ACC112 (cell line): ENCODE data around the gene NFATC2IP.

Source experiments
- H2AFZ ChIP-seq: fragments of 200-600 bp; sonication (generic); one replicate; pipeline ENCODE4 v1.6.0; 2017; ENCODE audit warnings: antibody characterized with exemption, low read length; ENCODE audit not compliant: unreplicated experiment
- H3K27ac ChIP-seq: fragments of 200-600 bp; sonication (generic); 2 replicates; pipeline ENCODE4 v1.5.1; 2014; ENCODE audit warnings: low read depth, mild to moderate bottlenecking, antibody characterized with exemption, low read length, moderate library complexity
- H3K27me3 ChIP-seq: fragments of 200-600 bp; sonication (generic); 2 replicates; pipeline ENCODE4 v1.6.1; 2014; ENCODE audit warnings: mild to moderate bottlenecking, antibody characterized with exemption, low read length, moderate library complexity, mixed read lengths; ENCODE audit not compliant: insufficient read depth
- H3K36me3 ChIP-seq: fragments of 200-600 bp; sonication (generic); 2 replicates; pipeline ENCODE4 v1.6.1; 2016; ENCODE audit warnings: mild to moderate bottlenecking, antibody characterized with exemption, low read length, moderate library complexity, mixed read lengths; ENCODE audit not compliant: insufficient read depth
- H3K4me1 ChIP-seq: fragments of 200-600 bp; sonication (generic); one replicate; pipeline ENCODE4 v1.6.1; 2016; ENCODE audit warnings: low read length, mixed read lengths; ENCODE audit not compliant: insufficient read depth, unreplicated experiment, control insufficient read depth
- H3K4me3 ChIP-seq: fragments of 200-600 bp; sonication (generic); 2 replicates; pipeline ENCODE4 v1.5.1; 2014; ENCODE audit warnings: mild to moderate bottlenecking, low read depth, low read length
- H3K79me2 ChIP-seq: fragments of 200-600 bp; sonication (generic); one replicate; pipeline ENCODE4 v1.6.0; 2016; ENCODE audit warnings: low read length; ENCODE audit not compliant: control insufficient read depth, unreplicated experiment, insufficient read depth

Gene NFATC2IP

GRCh38 chr16:28927815-28928214, 22.9 kb upstream of the NFATC2IP start:
- H3K4me1 ChIP-seq, result peaks cover 4% of the 10 kb centered on the region
- no peak overlapping the region for H3K4me3 ChIP-seq
- H3K27ac ChIP-seq, result no peak overlapping the region
- H3K79me2 ChIP-seq, result no peaks in the 10 kb centered on the region
- no peaks in the 10 kb centered on the region for H3K27me3 ChIP-seq
- H3K36me3 ChIP-seq, result no peaks in the 10 kb centered on the region
- H2AFZ ChIP-seq, result no peak overlapping the region

- Histone ChIP-seq H2AFZ (no peak overlapping the region), H3K4me1 (peaks cover 4% of the 10 kb centered on the region), H3K27ac (no peak overlapping the region), H3K27me3 (no peaks in the 10 kb centered on the region), H3K79me2 (no peaks in the 10 kb centered on the region), H3K4me3 (no peak overlapping the region), H3K36me3 (no peaks in the 10 kb centered on the region)
These were observed 20.5 kb upstream of the NFATC2IP start for GRCh38 chr16:28930203-28930602.

DNA sequence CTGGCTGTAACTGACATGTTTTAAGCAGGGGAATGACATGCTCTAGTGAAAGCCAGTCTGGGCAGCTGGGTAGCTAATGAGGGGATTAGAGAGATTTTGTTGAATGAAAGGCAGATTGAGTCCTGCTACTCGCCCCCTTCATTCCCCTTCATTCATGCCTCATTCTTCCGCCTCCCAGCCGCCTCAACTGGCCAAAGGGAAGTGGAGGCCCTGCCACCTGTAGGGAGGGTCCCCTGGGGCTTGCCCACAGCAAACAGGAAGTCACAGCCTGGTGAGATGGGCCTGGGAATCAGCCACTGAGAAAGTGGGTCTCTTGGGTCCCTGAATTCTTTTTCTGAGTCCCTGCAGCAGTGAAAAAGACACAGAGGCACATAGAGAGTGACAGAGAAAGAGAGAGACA, 20.1 kb upstream of the NFATC2IP start:
- no peaks in the 10 kb centered on the region for H3K27me3 ChIP-seq
- H3K36me3 ChIP-seq, result no peaks in the 10 kb centered on the region
- H3K4me3 ChIP-seq, result no peak overlapping the region
- H3K4me1 ChIP-seq, result peaks cover 7% of the 10 kb centered on the region
- H2AFZ ChIP-seq, result no peak overlapping the region
- no peaks in the 10 kb centered on the region for H3K79me2 ChIP-seq
- no peak overlapping the region for H3K27ac ChIP-seq

DNA sequence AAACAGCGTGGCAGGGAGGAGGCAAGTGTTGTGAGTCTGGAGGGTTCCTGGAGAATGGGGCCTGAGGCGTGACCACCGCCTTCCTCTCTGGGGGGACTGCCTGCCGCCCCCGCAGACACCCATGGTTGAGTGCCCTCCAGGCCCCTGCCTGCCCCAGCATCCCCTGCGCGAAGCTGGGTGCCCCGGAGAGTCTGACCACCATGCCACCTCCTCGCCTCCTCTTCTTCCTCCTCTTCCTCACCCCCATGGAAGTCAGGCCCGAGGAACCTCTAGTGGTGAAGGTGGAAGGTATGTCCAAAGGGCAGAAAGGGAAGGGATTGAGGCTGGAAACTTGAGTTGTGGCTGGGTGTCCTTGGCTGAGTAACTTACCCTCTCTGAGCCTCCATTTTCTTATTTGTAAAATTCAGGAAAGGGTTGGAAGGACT, 18.9 kb upstream of the NFATC2IP start, which contains the start of gene CD19:
CD19 (plus strand) TSS at position 171 of the 425 bp plus-strand sequence; CDS start at position 201, 30 bp downstream.
- H3K4me3 ChIP-seq, result no peak within 1 kb of the TSS
- H2AFZ ChIP-seq, result no peak within 1 kb of the TSS
- H3K36me3 ChIP-seq, result no peaks in the 10 kb centered on the region
- H3K79me2 ChIP-seq, result no peaks in the 10 kb centered on the region
- no peak within 1 kb of the TSS for H3K27ac ChIP-seq
- peaks cover 4% of the 10 kb centered on the region for H3K4me1 ChIP-seq
- H3K27me3 ChIP-seq, result no peaks in the 10 kb centered on the region

- Histone ChIP-seq H3K79me2 (no peaks in the 10 kb centered on the region), H3K27ac (no peak overlapping the region), H3K4me3 (no peak overlapping the region), H2AFZ (no peak overlapping the region), H3K36me3 (no peaks in the 10 kb centered on the region), H3K27me3 (no peaks in the 10 kb centered on the region), H3K4me1 (peaks cover 4% of the 10 kb centered on the region)
These were observed 18.2 kb upstream of the NFATC2IP start for GRCh38 chr16:28932339-28933141.

GRCh38 chr16:28933171-28933570, 17.6 kb upstream of the NFATC2IP start:
- H3K4me3 ChIP-seq, result no peak overlapping the region
- H3K27ac ChIP-seq, result no peak overlapping the region
- H3K36me3 ChIP-seq, result no peaks in the 10 kb centered on the region

DNA sequence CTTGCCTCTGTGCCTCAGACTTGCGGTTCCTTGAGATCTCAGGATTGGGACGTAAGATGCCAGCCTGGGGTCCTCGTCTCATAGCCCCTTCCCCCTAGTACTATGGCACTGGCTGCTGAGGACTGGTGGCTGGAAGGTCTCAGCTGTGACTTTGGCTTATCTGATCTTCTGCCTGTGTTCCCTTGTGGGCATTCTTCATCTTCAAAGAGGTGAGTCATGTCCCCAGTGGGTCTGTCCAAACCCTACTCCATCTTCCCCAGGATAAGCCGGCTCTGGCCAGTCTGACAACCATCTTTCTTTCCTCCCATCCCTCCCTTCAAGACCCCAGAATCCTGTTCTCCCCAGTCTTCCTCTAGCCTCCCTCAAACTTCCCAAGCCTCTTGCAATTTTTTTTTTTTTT, 15.4 kb upstream of the NFATC2IP start:
- Histone ChIP-seq H2AFZ (no peak overlapping the region), H3K27me3 (no peaks in the 10 kb centered on the region), H3K4me3 (no peak overlapping the region), H3K27ac (no peak overlapping the region), H3K4me1 (peaks cover 4% of the 10 kb centered on the region), H3K79me2 (no peaks in the 10 kb centered on the region), H3K36me3 (no peaks in the 10 kb centered on the region)

More at GRCh38 chr16:28933171-28933570, 17.6 kb upstream of the NFATC2IP start:
- Histone ChIP-seq H3K27me3 (no peaks in the 10 kb centered on the region), H3K4me1 (peaks cover 4% of the 10 kb centered on the region), H3K79me2 (no peaks in the 10 kb centered on the region), H2AFZ (no peak overlapping the region)

GRCh38 chr16:28935924-28936783, 14.6 kb upstream of the NFATC2IP start:
- Histone ChIP-seq H3K4me1 (peaks cover 4% of the 10 kb centered on the region), H3K79me2 (no peaks in the 10 kb centered on the region), H2AFZ (no peak overlapping the region), H3K4me3 (no peak overlapping the region), H3K36me3 (no peaks in the 10 kb centered on the region), H3K27ac (no peak overlapping the region), H3K27me3 (no peaks in the 10 kb centered on the region)

DNA sequence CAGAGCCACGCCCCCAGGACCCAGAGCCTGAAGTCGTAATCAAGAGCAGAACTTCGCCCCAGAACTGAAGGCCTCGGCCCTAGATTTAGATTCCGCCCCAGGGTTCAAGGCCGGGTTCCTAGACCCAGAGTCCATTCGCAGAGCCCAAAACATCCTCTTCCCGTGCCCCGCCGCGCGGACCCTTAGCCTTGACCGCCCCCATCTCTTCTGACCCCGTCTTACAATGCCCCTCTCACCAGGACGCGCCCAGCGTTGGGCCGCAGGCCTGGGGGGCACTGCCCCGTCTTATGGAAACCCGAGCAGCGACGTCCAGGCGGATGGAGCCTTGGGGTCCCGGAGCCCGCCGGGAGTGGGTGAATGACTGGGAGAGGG, 14.0 kb upstream of the NFATC2IP start:
- no peaks in the 10 kb centered on the region for H3K79me2 ChIP-seq
- H2AFZ ChIP-seq, result no peak overlapping the region
- no peaks in the 10 kb centered on the region for H3K27me3 ChIP-seq
- H3K4me1 ChIP-seq, result peaks cover 4% of the 10 kb centered on the region
- H3K27ac ChIP-seq, result no peak overlapping the region
- no peak overlapping the region for H3K4me3 ChIP-seq
- no peaks in the 10 kb centered on the region for H3K36me3 ChIP-seq

- H2AFZ ChIP-seq, result no peak overlapping the region
- no peaks in the 10 kb centered on the region for H3K36me3 ChIP-seq
- no peaks in the 10 kb centered on the region for H3K27me3 ChIP-seq
- no peak overlapping the region for H3K4me3 ChIP-seq
- H3K27ac ChIP-seq, result no peak overlapping the region
- H3K79me2 ChIP-seq, result no peaks in the 10 kb centered on the region
- peaks cover 4% of the 10 kb centered on the region for H3K4me1 ChIP-seq
These were observed 13.4 kb upstream of the NFATC2IP start for GRCh38 chr16:28937222-28937876.
